Measurements from ENCODE around the gene GCSH. TPM values are rescaled to one million over a fixed set of nuclear protein-coding genes. Genes with fewer than 3 reads are reported as not detected.

Gene GCSH
- total RNA-seq, 1 donor from 2014 or later: 30.3 TPM

GRCh38 chr16:81061307-81061640, 34.9 kb downstream of the GCSH start:
- Mint-ChIP-seq H3K4me3 (ENCODE audit: unreplicated experiment) (no peak overlapping the region), H3K27me3 (ENCODE audit: unreplicated experiment) (peaks cover 2% of the 10 kb centered on the region), H3K4me1 (ENCODE audit: unreplicated experiment) (no peaks in the 10 kb centered on the region), H3K27ac (ENCODE audit: unreplicated experiment) (no peak overlapping the region), H3K9me3 (ENCODE audit: unreplicated experiment) (no peaks in the 10 kb centered on the region), H3K36me3 (ENCODE audit: low read depth, unreplicated experiment) (no peaks in the 10 kb centered on the region)
- TF ChIP-seq, protein P1, sequence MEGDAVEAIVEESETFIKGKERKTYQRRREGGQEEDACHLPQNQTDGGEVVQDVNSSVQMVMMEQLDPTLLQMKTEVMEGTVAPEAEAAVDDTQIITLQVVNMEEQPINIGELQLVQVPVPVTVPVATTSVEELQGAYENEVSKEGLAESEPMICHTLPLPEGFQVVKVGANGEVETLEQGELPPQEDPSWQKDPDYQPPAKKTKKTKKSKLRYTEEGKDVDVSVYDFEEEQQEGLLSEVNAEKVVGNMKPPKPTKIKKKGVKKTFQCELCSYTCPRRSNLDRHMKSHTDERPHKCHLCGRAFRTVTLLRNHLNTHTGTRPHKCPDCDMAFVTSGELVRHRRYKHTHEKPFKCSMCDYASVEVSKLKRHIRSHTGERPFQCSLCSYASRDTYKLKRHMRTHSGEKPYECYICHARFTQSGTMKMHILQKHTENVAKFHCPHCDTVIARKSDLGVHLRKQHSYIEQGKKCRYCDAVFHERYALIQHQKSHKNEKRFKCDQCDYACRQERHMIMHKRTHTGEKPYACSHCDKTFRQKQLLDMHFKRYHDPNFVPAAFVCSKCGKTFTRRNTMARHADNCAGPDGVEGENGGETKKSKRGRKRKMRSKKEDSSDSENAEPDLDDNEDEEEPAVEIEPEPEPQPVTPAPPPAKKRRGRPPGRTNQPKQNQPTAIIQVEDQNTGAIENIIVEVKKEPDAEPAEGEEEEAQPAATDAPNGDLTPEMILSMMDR (IDR thresholded peaks at IDR 0.05; ENCODE audit: unreplicated experiment): no peak
- DNase-seq (ENCODE audit: low spot score): no peak

GRCh38 chr16:81060576-81061306, 35.5 kb downstream of the GCSH start:
- Mint-ChIP-seq H3K27me3 (ENCODE audit: unreplicated experiment) (peaks cover 2% of the 10 kb centered on the region), H3K4me3 (ENCODE audit: unreplicated experiment) (no peak overlapping the region), H3K9me3 (ENCODE audit: unreplicated experiment) (no peaks in the 10 kb centered on the region), H3K27ac (ENCODE audit: unreplicated experiment) (no peak overlapping the region), H3K4me1 (ENCODE audit: unreplicated experiment) (no peaks in the 10 kb centered on the region), H3K36me3 (ENCODE audit: low read depth, unreplicated experiment) (no peaks in the 10 kb centered on the region)
- TF ChIP-seq, protein P1 (IDR thresholded peaks at IDR 0.05; ENCODE audit: unreplicated experiment): no peak
- no peak for DNase-seq (ENCODE audit: low spot score)

DNA sequence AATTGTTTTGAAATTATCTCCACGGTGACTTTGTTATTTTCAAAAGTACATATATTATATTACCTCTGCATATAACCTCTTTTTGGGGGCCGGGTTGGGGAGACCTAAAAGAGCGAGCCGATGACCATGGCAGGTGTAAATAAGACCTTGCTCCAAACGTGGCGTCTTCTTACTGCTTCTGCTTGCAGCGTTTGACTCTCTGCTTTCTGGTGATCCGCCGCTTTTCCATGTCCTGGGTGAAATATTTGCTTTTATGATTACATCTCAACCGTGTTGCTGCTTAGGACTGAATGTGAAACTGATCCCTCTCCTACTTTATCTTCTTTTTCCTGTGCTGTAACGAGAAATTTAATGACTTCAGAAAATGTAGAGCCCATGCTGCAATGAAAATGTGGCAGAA, 42.4 kb downstream of the GCSH start:
- Mint-ChIP-seq H3K27ac (ENCODE audit: unreplicated experiment) (no peak overlapping the region), H3K36me3 (ENCODE audit: low read depth, unreplicated experiment) (peaks cover 6% of the 10 kb centered on the region), H3K4me1 (ENCODE audit: unreplicated experiment) (no peaks in the 10 kb centered on the region), H3K9me3 (ENCODE audit: unreplicated experiment) (no peaks in the 10 kb centered on the region), H3K27me3 (ENCODE audit: unreplicated experiment) (peaks cover 2% of the 10 kb centered on the region), H3K4me3 (ENCODE audit: unreplicated experiment) (no peak overlapping the region)
- DNase-seq (ENCODE audit: low spot score): no peak
- TF ChIP-seq, protein P1 (IDR thresholded peaks at IDR 0.05; ENCODE audit: unreplicated experiment): no peak

DNA sequence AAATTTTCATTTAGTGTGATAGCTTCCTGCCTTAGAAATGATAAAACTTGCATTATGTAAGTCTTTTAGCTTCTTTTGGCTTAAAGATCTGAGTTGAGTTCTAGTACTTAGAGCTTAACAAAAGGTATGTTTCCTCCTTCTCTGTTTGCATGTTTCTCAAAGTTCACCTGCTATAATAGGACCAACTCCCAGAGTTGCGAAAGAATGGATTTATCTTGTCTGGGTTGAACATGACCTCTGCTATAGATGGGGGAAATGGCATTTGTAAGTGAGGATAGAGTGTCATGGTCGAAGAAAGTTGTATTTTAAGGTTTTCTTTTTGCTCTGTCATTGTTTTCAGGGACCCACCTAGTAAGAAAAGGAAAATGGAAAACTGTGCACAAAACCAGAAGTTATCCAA, 53.4 kb downstream of the GCSH start:
- H3K9me3 Mint-ChIP-seq (ENCODE audit: unreplicated experiment): no peaks in the 10 kb centered on the region
- TF ChIP-seq, protein P1 (IDR thresholded peaks at IDR 0.05; ENCODE audit: unreplicated experiment): no peak
- no peak overlapping the region for H3K27ac Mint-ChIP-seq (ENCODE audit: unreplicated experiment)
- H3K36me3 Mint-ChIP-seq (ENCODE audit: low read depth, unreplicated experiment): peaks cover 33% of the 10 kb centered on the region
- DNase-seq (ENCODE audit: low spot score): no peak
- no peak overlapping the region for H3K4me3 Mint-ChIP-seq (ENCODE audit: unreplicated experiment)
- H3K4me1 Mint-ChIP-seq (ENCODE audit: unreplicated experiment): peaks cover 3% of the 10 kb centered on the region
- no peaks in the 10 kb centered on the region for H3K27me3 Mint-ChIP-seq (ENCODE audit: unreplicated experiment)

GRCh38 chr16:81041696-81042095, 54.5 kb downstream of the GCSH start:
- Mint-ChIP-seq H3K27ac (ENCODE audit: unreplicated experiment) (no peak overlapping the region), H3K4me3 (ENCODE audit: unreplicated experiment) (no peak overlapping the region), H3K4me1 (ENCODE audit: unreplicated experiment) (peaks cover 12% of the 10 kb centered on the region), H3K27me3 (ENCODE audit: unreplicated experiment) (no peaks in the 10 kb centered on the region), H3K36me3 (ENCODE audit: low read depth, unreplicated experiment) (peaks cover 37% of the 10 kb centered on the region), H3K9me3 (ENCODE audit: unreplicated experiment) (no peaks in the 10 kb centered on the region)
- DNase-seq (ENCODE audit: low spot score): no peak
- TF ChIP-seq, protein P1 (IDR thresholded peaks at IDR 0.05; ENCODE audit: unreplicated experiment): no peak

All from endothelial cell (in vitro differentiated cells).